GM23338 (cell line): ENCODE data around the gene NDST4. TPM values are rescaled to one million over a fixed set of nuclear protein-coding genes. Genes with fewer than 3 reads are reported as not detected.

ENCODE experiments used
- ATAC-seq: fragments of 200-7000 bp; cut with Tn5 transposase; 3 replicates; pipeline ENCODE4 v1.9.1; 2020
- DNase-seq: peaks from one replicate; pipeline ENCODE4 v3.0.0-alpha.2; 2015; ENCODE audit warnings: low spot score
- H2AFZ ChIP-seq: fragments of 200-600 bp; sonication (generic); 2 replicates; pipeline ENCODE4 v1.8.0; 2016; ENCODE audit warnings: antibody characterized with exemption, mild to moderate bottlenecking, moderate library complexity
- H3F3A ChIP-seq: fragments of 200-600 bp; sonication (generic); replicated peaks from 2 replicates; pipeline ENCODE4 v1.8.0; 2017; ENCODE audit warnings: antibody characterized with exemption, mixed run types, low read depth
- H3K27ac ChIP-seq: fragments of 200-600 bp; sonication (generic); 2 replicates; pipeline ENCODE4 v1.6.1; 2016; ENCODE audit warnings: low read depth
- H3K27me3 ChIP-seq: fragments of 200-600 bp; sonication (generic); 2 replicates; pipeline ENCODE4 v1.8.0; 2016; ENCODE audit warnings: mild to moderate bottlenecking, mixed run types, moderate library complexity; ENCODE audit not compliant: insufficient read depth
- H3K36me3 ChIP-seq: fragments of 200-600 bp; sonication (generic); 2 replicates; pipeline ENCODE4 v1.8.0; 2016; ENCODE audit warnings: mild to moderate bottlenecking; ENCODE audit not compliant: insufficient read depth
- H3K4me1 ChIP-seq: fragments of 200-600 bp; sonication (generic); 2 replicates; pipeline ENCODE4 v1.8.0; 2016; ENCODE audit warnings: mild to moderate bottlenecking, moderate library complexity; ENCODE audit not compliant: insufficient read depth
- H3K4me2 ChIP-seq: fragments of 200-600 bp; sonication (generic); 2 replicates; pipeline ENCODE4 v1.7.1; 2017; ENCODE audit warnings: mixed run types
- H3K4me3 ChIP-seq: fragments of 200-600 bp; sonication (generic); 2 replicates; pipeline ENCODE4 v1.6.1; 2016; ENCODE audit warnings: mixed run types
- H3K79me2 ChIP-seq: fragments of 200-600 bp; sonication (generic); replicated peaks from 2 replicates; pipeline ENCODE4 v1.8.0; 2017; ENCODE audit warnings: mild to moderate bottlenecking; ENCODE audit not compliant: insufficient read depth
- H3K9me2 ChIP-seq: fragments of 200-600 bp; sonication (generic); 2 replicates; pipeline ENCODE4 v1.8.0; 2017; ENCODE audit not compliant: insufficient read depth
- H4K20me1 ChIP-seq: fragments of 200-600 bp; sonication (generic); replicated peaks from 2 replicates; pipeline ENCODE4 v1.8.0; 2017; ENCODE audit warnings: mild to moderate bottlenecking; ENCODE audit not compliant: insufficient read depth
- H3K27ac Mint-ChIP-seq: 2 replicates; pipeline ENCODE4 v1.8.0; 2020; ENCODE audit warnings: inconsistent platforms, mild to moderate bottlenecking, moderate library complexity, mixed read lengths
- H3K27me3 Mint-ChIP-seq: 3 replicates; pipeline ENCODE4 v1.8.0; 2022; ENCODE audit warnings: low read depth, mild to moderate bottlenecking, moderate library complexity, mixed read lengths, inconsistent platforms; ENCODE audit not compliant: insufficient read depth, poor library complexity
- H3K36me3 Mint-ChIP-seq: 3 replicates; pipeline ENCODE4 v1.8.0; 2021; ENCODE audit warnings: low read depth, mild to moderate bottlenecking, inconsistent platforms, moderate library complexity, mixed read lengths
- H3K4me1 Mint-ChIP-seq: 3 replicates; pipeline ENCODE4 v1.8.0; 2020; ENCODE audit warnings: mild to moderate bottlenecking, inconsistent platforms, mixed read lengths
- H3K4me3 Mint-ChIP-seq: 3 replicates; pipeline ENCODE4 v1.8.0; 2021; ENCODE audit warnings: moderate library complexity, mild to moderate bottlenecking, inconsistent platforms, mixed read lengths
- H3K9me3 Mint-ChIP-seq: 3 replicates; pipeline ENCODE4 v1.8.0; 2020; ENCODE audit warnings: moderate library complexity, mild to moderate bottlenecking, inconsistent platforms, mixed read lengths
- CREB1 ChIP-seq: fragments of 250-450 bp; sonication (Bioruptor Pico); IDR thresholded peaks from 2 replicates; pipeline ENCODE4 v1.5.0; 2020; ENCODE audit warnings: low read depth, mild to moderate bottlenecking, moderate library complexity
- CTCF ChIP-seq, 2 experiments: fragments of 200-600 bp in 1 of 2; sonication (generic) in 1 of 2; conservative IDR thresholded peaks; 2 replicates each; pipeline versions ENCODE4 v1.5.1 to v1.6.1; 2016 to 2017; ENCODE audit warnings: antibody characterized with exemption in 2 of 2, low read depth in 2 of 2, mild to moderate bottlenecking in 2 of 2, moderate library complexity in 1 of 2
- ETS1 ChIP-seq: IDR thresholded peaks from 2 replicates; pipeline ENCODE4 v1.6.1; 2016; ENCODE audit warnings: antibody characterized with exemption
- EZH2phosphoT487 ChIP-seq: fragments of 200-600 bp; sonication (generic); IDR thresholded peaks from one replicate; pipeline ENCODE4 v1.8.1; 2018; ENCODE audit warnings: antibody characterized with exemption; ENCODE audit not compliant: unreplicated experiment
- JUNB ChIP-seq: IDR thresholded peaks from one replicate; pipeline ENCODE4 v1.6.1; 2016; ENCODE audit warnings: antibody characterized with exemption; ENCODE audit not compliant: unreplicated experiment
- NANOG ChIP-seq: IDR thresholded peaks from 2 replicates; pipeline ENCODE4 v1.6.1; 2016; ENCODE audit warnings: antibody characterized with exemption, borderline replicate concordance
- POLR2AphosphoS5 ChIP-seq: IDR thresholded peaks from 2 replicates; pipeline ENCODE4 v1.6.1; 2016; ENCODE audit warnings: antibody characterized with exemption, low read depth
- REST ChIP-seq: IDR thresholded peaks from one replicate; pipeline ENCODE4 v1.6.1; 2018; ENCODE audit warnings: antibody characterized with exemption; ENCODE audit not compliant: unreplicated experiment
- STAT1 ChIP-seq: IDR thresholded peaks from one replicate; pipeline ENCODE4 v1.6.1; 2016; ENCODE audit warnings: antibody characterized with exemption; ENCODE audit not compliant: unreplicated experiment
- ZNF114 ChIP-seq: fragments of 250-450 bp; sonication (Bioruptor Pico); IDR thresholded peaks from 2 replicates; pipeline ENCODE4 v1.5.0; 2020; ENCODE audit warnings: mild to moderate bottlenecking, moderate library complexity
- ZNF331 ChIP-seq: fragments of 250-450 bp; sonication (Bioruptor Pico); IDR thresholded peaks from 2 replicates; pipeline ENCODE4 v1.5.0; 2020; ENCODE audit warnings: low read depth, mild to moderate bottlenecking, moderate library complexity
- ZNF462 ChIP-seq: fragments of 250-450 bp; sonication (Bioruptor Pico); IDR thresholded peaks from 2 replicates; pipeline ENCODE4 v1.5.0; 2020; ENCODE audit warnings: mild to moderate bottlenecking, moderate library complexity
- polyA plus RNA-seq: library from polyadenylated mRNA; unstranded; fragments of >200 nt; fragmentation: Nextera tagmentation; extraction: Ambion mirVana; gene quantifications from 2 replicates; pipeline ENCODE4 v1.2.1, GENCODE V29; 2016
- total RNA-seq: library from RNA; depleted of rRNA; stranded (reverse); fragments of >200 nt; shearing (Covaris generic); gene quantifications from 2 replicates; pipeline ENCODE4 v1.2.3, GENCODE V29; 2014

NDST4 gene
- total and polyA plus RNA-seq, 2 experiments from 2014 or later: not detected

GRCh38 chr4:115107411-115107810 lies 6.0 kb downstream of the NDST4 start:
- H3K4me3 Mint-ChIP-seq: no peak overlapping the region
- ATAC-seq: no peak
- H3K36me3 Mint-ChIP-seq: no peaks in the 10 kb centered on the region
- Histone ChIP-seq H3K27ac (no peak overlapping the region), H3K4me3 (no peak overlapping the region), H3F3A (no peaks in the 10 kb centered on the region), H3K9me2 (no peaks in the 10 kb centered on the region), H2AFZ (no peak overlapping the region), H3K27me3 (no peaks in the 10 kb centered on the region), H3K36me3 (no peaks in the 10 kb centered on the region), H3K79me2 (no peaks in the 10 kb centered on the region), H4K20me1 (no peaks in the 10 kb centered on the region), H3K4me2 (no peak overlapping the region), H3K4me1 (no peaks in the 10 kb centered on the region)
- no peaks in the 10 kb centered on the region for H3K27me3 Mint-ChIP-seq
- no peak overlapping the region for H3K27ac Mint-ChIP-seq
- TF ChIP-seq ZNF331 (CRISPR knock-in tag) (no peak), REST (no peak), POLR2AphosphoS5 (no peak), CREB1 (CRISPR knock-in tag) (no peak), ETS1 (no peak), JUNB (no peak), EZH2phosphoT487 (no peak), NANOG (no peak), ZNF114 (CRISPR knock-in tag) (no peak), CTCF (conservative IDR thresholded peaks at IDR 0.05; ENCODE audit: low read depth in 2 of 2) (no peak), STAT1 (no peak), ZNF462 (CRISPR knock-in tag) (no peak)
- no peaks in the 10 kb centered on the region for H3K9me3 Mint-ChIP-seq
- DNase-seq: no peak
- no peaks in the 10 kb centered on the region for H3K4me1 Mint-ChIP-seq
